HTERT RPE-1 (cell line): ENCODE results near the gene PCDHA9.
"Not testable (repeated sequence)": the region's sequence is repeated elsewhere in the genome, so short reads cannot be mapped to it uniquely, and the experiment has no call there.

Experiments
- in situ Hi-C: fragments of 300-500 bp; cut with MboI; formaldehyde crosslinking; loops from 4 replicates; pipeline ENCODE4 v1.14.3; 2020; ENCODE audit warnings: low sequenced_read_pairs

Gene PCDHA9

GRCh38 chr5:140875085-140876065 lies 27.2 kb downstream of the PCDHA9 start, which contains the start of gene PCDHA12:
TSS of gene PCDHA12 (plus strand) at chr5:140875308. CDS start at chr5:140875473, 165 bp downstream.
- in situ Hi-C loops: no loop called here

GRCh38 chr5:140876541-140877261 lies 28.5 kb downstream of the PCDHA9 start:
- in situ Hi-C loops: not testable (repeated sequence)

DNA sequence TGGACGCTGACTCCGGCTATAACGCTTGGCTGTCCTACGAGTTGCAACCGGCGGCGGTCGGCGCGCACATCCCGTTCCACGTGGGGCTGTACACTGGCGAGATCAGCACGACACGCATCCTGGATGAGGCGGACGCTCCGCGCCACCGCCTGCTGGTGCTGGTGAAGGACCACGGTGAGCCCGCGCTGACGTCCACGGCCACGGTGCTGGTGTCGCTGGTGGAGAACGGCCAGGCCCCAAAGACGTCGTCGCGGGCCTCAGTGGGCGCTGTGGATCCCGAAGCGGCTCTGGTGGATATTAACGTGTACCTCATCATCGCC lies 29.0 kb downstream of the PCDHA9 start:
- in situ Hi-C loops: no loop called here

- in situ Hi-C loops: no loop called here
These were observed 33.9 kb downstream of the PCDHA9 start, which contains the start of gene PCDHA13 for GRCh38 chr5:140881889-140882590. TSS of gene PCDHA13 (plus strand) at chr5:140882124. CDS start at chr5:140882269, 145 bp downstream.

DNA sequence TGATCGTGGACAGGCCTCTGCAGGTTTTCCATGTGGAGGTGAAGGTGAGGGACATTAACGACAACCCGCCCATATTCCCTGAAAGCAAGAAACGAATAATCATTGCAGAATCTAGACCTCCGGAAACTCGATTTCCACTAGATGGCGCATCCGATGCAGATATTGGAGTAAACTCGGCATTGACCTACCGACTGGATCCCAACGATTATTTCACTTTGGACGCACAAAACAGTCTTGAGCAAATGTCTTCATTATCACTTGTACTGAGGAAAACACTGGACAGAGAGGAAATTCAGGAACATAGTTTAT lies 34.4 kb downstream of the PCDHA9 start:
- in situ Hi-C loops: no loop called here

- in situ Hi-C loops: no loop called here
These were observed 35.2 kb downstream of the PCDHA9 start for GRCh38 chr5:140883373-140883772.

GRCh38 chr5:140883927-140884697 lies 35.9 kb downstream of the PCDHA9 start:
- in situ Hi-C loops: no loop called here
